Caki2 (cell line): ENCODE measurements around the gene MYH11. TPM values are rescaled to one million over a fixed set of nuclear protein-coding genes. Genes with fewer than 3 reads are reported as not detected.
"Not testable (repeated sequence)": the region's sequence is repeated elsewhere in the genome, so short reads cannot be mapped to it uniquely, and the experiment has no call there.

Experiments used
- DNase-seq: peaks from one replicate; pipeline ENCODE4 v3.0.0-alpha.2; 2015; ENCODE audit warnings: low read depth
- in situ Hi-C: cut with HindIII; loops from 2 replicates; pipeline ENCODE4 v1.10.0; 2016; ENCODE audit warnings: low sequenced_read_pairs, low pct_unique_long_range_greater_than_20kb, mixed read lengths
- total RNA-seq: library from RNA; depleted of rRNA; stranded (reverse); fragments of >200 nt; shearing (Covaris generic); gene quantifications from 2 replicates; pipeline ENCODE4 v1.2.3, GENCODE V29; 2014; ENCODE audit warnings: low replicate concordance

Gene MYH11
- total RNA-seq, 1 experiment from 2014 or later, result not detected

- no peak for DNase-seq
- in situ Hi-C loops, result no loop called here
These were observed 141.6 kb downstream of the MYH11 start for GRCh38 chr16:15715221-15715620.

DNA sequence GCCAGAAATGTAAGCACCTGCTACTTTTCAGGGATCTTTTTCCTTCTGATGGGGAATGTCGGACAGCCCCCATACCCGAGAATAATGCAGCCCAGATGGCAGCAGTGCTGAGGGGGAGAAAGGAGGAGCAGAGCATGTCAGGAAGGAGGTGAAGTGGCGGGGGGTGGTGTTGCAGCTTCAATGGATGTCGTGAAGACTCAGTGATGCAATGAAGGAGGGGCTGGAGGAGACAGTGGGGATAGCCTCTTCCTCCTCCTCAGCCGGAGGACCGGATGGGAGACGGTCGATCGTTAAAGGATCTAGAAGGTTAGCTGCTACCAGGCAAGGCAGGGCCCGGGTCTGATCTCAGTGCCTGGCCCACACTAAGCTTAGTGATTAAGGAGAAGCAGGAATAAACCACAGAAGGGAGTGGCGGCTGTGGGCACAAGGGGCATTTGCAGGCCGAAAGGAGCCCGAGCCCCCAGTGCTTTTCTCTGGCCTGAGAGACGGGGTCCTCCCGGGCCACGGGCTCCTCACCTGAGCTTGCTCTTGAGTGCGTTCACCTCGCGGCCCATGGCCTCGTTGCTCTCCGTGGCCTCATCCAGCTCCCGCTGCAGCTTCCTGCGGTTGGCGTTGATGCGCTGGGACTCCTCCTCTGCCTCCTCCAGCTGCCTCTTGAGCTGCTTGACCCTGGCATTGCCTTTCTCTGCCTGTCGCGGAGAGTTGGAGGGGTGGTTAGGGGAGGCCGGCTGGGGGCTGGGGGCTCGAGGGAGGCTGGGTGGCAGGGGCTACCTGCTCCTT, 142.2 kb downstream of the MYH11 start:
- DNase-seq, result no peak
- in situ Hi-C loops, result no loop called here

DNA sequence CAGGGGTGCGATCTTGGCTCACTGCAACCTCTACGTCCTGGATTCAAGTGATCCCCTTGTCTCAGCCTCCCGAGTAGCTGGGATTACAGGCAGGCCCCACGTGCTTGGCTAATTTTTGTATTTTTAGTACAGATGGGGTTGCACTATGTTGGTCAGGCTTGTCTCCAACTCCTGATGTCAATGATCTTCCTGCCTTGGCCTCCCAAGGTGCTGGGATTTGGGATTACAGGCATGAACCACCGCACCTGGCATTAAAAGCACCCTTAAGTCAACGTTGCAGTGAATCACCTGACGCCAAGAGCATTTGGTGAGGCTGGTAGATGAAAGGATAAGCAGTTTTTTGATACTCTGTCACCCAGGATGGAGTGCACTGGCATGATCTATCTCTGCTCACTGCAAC, 147.8 kb downstream of the MYH11 start:
- no peak for DNase-seq
- in situ Hi-C loops, result no loop called here

GRCh38 chr16:15708096-15708495, 148.7 kb downstream of the MYH11 start:
- DNase-seq, result no peak
- in situ Hi-C loops, result no loop called here

- in situ Hi-C loops, result no loop called here
- DNase-seq, result no peak
These were observed 149.5 kb downstream of the MYH11 start for GRCh38 chr16:15707332-15707731.

- DNase-seq, result no peak
- in situ Hi-C loops, result no loop called here
These were observed 151.7 kb downstream of the MYH11 start for GRCh38 chr16:15705064-15705565.

DNA sequence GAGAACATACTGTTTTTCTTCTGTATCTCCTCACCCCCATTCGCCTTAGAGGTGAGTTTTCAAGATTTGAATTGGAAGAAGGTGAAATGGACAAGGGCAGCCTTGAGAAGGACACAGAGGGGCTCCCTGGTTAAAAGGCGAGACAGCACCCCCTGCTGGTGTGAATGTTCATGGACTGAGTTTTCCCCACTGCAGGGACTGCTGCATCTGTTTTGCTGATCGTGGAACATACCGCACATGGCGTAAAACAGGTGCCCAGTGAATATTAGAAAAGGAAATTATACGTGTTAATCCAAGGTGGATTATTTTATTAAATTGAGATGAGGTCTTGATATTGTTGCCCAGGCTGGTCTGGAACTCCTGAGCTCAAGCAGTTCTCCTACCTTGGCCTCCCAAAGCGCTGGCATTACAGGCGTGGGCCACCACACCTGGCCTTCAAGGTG, 152.3 kb downstream of the MYH11 start:
- peak; percentile 49 for DNase-seq
- in situ Hi-C loops, result no loop called here

- in situ Hi-C loops, result no loop called here
- DNase-seq, result no peak
These were observed 153.6 kb downstream of the MYH11 start for GRCh38 chr16:15703029-15703736.

DNA sequence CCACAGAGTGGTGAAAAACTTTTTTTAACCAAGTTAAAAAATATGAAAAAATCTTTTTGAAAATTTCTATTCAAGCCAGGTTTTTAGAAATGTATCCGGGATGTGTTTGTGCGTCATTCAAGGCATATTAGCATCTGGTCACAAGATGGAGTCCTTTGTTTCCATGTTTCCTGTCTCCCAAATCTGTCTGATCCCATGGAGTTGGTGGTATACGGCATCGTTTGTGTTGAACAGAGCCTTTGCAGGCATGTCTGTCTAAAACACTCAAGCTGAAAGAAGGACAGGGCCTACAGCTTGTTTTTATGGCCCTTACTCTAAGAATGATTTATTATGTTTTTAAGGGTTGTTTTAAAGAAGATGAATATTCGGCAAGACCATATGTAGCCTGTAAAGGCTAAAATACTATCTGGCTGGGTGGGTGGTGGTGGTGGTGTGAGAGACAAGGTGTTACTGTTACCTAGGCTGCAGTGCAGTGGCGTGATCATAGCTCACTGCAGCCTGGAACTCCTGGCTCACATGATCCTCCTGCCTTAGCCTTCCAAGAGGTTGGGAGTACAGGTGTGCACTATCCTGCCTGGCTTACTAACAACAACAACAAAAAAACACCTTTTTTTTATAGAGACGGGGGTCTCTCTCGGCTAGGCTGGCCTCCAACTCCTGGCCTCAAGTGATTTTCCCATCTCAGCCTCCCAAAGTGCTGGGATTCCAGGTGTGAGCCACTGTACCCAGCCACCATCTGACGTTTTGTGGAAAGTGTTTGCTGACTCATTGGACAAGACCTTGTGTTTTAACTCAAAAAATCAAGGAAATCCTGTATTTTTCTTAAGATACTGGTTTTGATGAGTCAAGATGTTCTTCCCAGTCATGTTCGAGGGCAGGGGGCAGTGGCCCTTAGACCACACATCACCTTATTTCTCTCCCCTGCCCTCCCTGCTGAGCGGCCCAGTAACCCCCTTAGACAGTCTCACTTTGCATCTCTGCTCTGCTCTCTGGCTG, 154.6 kb downstream of the MYH11 start:
- in situ Hi-C loops, result no loop called here
- peak; percentile 20 for DNase-seq

- no peak for DNase-seq
- in situ Hi-C loops, result no loop called here
These were observed 155.5 kb downstream of the MYH11 start for GRCh38 chr16:15701367-15701766.

DNA sequence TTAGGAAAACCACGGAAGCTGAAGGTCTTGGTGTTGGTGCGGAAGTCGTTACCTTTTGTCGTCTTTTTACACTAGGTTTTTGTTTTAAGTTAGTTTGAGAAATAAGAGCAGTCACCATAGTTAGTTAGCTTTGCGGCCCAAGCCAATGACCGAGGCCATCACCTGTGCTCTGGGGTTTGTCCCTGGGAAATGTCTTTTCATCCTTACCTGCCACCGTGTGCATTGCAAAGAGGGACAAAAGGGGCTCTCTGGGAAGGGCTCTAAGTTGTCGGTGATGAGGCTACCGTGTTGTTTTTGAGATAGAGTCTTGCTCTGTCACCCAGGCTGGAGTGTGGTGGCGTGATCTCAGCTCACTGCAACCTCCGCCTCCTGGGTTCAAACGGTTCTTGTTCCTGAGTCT, 157.0 kb downstream of the MYH11 start:
- in situ Hi-C loops, result no loop called here
- no peak for DNase-seq

- in situ Hi-C loops, result no loop called here
- no peak for DNase-seq
These were observed 162.3 kb downstream of the MYH11 start for GRCh38 chr16:15694499-15694898.

DNA sequence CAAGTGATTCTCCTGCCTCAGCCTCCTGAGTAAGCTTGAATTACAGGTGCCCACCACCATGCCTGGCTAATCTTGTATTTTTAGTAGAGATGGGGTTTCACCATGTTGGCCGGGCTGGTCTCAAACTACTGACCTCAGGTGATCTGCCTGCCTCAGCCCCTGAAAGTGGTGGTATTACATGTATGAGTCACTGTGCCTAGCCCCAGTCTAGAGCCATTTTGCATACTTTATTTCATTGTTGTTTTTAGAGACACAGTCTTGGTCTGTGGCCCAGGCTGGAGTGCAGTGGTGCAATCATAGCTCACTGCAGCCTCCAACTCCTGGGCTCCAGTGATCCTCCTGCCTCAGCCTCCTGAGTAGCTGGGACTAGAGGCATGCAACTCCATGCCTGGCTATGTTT, 164.3 kb downstream of the MYH11 start:
- DNase-seq, in situ Hi-C loops: not testable (repeated sequence)

- no peak for DNase-seq
- in situ Hi-C loops, result no loop called here
These were observed 165.8 kb downstream of the MYH11 start for GRCh38 chr16:15691046-15691445.

GRCh38 chr16:15690296-15690695, 166.5 kb downstream of the MYH11 start:
- in situ Hi-C loops, result no loop called here
- no peak for DNase-seq

- no peak for DNase-seq
- in situ Hi-C loops, result no loop called here
These were observed 167.5 kb downstream of the MYH11 start for GRCh38 chr16:15689290-15689689.

- in situ Hi-C loops, result no loop called here
- no peak for DNase-seq
These were observed 170.5 kb downstream of the MYH11 start for GRCh38 chr16:15686287-15686686.

GRCh38 chr16:15682105-15682570, 174.7 kb downstream of the MYH11 start:
- in situ Hi-C loops, result no loop called here
- peak; percentile 83 for DNase-seq
